Activated B cell treated with CpG ODN at 0.5 μM for 24 hours (primary cell): ENCODE data around the gene ANKRD11. TPM values are rescaled to one million over a fixed set of nuclear protein-coding genes. Genes with fewer than 3 reads are reported as not detected.
"Not testable (repeated sequence)": the region's sequence is repeated elsewhere in the genome, so short reads cannot be mapped to it uniquely, and the experiment has no call there.

Source experiments
- ATAC-seq: fragments of 200-7000 bp; cut with Tn5 transposase; one replicate; pipeline ENCODE4 v1.10.0; 2021; ENCODE audit warnings: low read depth, mild to moderate bottlenecking, moderate library complexity
- CTCF ChIA-PET: fragments of 350-600 bp; sonication (Branson Sonifier 250); formaldehyde crosslinking; loops from one replicate; lab custom pipeline; 2021; ENCODE audit warnings: antibody characterized with exemption; lab: Charles Lee
- POLR2A ChIA-PET: fragments of 350-600 bp; sonication (Branson Sonifier 250); formaldehyde crosslinking; loops from one replicate; lab custom pipeline; 2021; ENCODE audit warnings: antibody characterized with exemption; lab: Charles Lee
- DNase-seq: peaks from one replicate; pipeline ENCODE4 v3.0.0; 2022
- H3K27ac Mint-ChIP-seq: one replicate; pipeline ENCODE4 v1.8.0; 2020; ENCODE audit warnings: mixed read lengths
- H3K27me3 Mint-ChIP-seq: one replicate; pipeline ENCODE4 v1.8.0; 2021; ENCODE audit warnings: mixed read lengths
- H3K36me3 Mint-ChIP-seq: one replicate; pipeline ENCODE4 v1.8.0; 2021; ENCODE audit warnings: low read depth, mixed read lengths
- H3K4me1 Mint-ChIP-seq: one replicate; pipeline ENCODE4 v1.8.0; 2021; ENCODE audit warnings: mixed read lengths
- H3K4me3 Mint-ChIP-seq: one replicate; pipeline ENCODE4 v1.8.0; 2020; ENCODE audit warnings: mild to moderate bottlenecking, mixed read lengths
- H3K9me3 Mint-ChIP-seq: one replicate; pipeline ENCODE4 v1.8.0; 2020; ENCODE audit warnings: mixed read lengths
- intact Hi-C: fragments of 100-400 bp; cut with micrococcal nuclease; formaldehyde crosslinking; loops from one replicate; pipeline ENCODE4 v1.15.1; 2024
- total RNA-seq: library from RNA; stranded (reverse); gene quantifications from 2 replicates; pipeline ENCODE4 v1.2.3, GENCODE V29; 2022
- TF ChIP-seq, protein P1 (sequence below): fragments of 200-600 bp; IDR thresholded peaks from one replicate; pipeline ENCODE4 v1.8.0; 2022; ENCODE audit warnings: antibody characterized with exemption, mild to moderate bottlenecking

The ANKRD11 gene
- total RNA-seq, 1 donor from 2014 or later = 243 TPM

DNA sequence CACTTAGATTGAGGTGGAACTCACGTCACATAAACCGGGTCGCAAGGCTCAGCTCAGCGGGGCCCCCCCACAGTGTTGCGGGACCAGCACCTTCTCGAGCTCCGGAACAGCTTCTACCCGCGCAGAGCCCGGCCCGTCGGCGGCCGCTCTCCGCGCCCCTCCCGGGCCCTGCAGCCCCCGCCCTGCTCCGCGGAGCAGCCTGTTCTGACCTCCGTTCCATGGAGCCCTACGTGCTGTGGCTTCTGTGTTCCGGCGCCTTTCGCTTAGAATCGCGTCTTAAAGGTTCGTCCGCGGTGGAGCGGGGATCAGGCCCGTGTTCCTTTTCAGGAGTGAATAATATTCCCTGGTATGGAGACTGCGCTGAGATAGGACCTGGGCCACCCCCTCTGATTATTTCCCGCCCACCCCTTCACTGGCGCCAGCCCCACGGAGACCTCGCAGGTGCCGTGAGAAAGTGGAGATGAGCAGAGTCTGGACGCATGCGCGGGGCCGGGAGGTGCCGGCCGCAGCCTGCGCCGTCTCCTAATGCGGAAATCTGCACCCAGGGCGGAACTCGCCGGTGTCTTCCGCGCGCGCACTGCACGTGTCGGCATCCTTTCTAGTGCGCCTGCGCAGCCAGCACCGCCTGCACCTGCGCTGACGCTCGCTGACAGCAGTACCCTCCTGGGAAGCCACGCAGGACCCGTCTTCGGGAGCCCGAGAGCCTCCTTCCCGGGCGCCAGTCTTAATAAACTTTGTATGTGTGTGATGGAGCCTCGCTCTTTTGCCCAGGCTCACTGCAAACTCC, 242.0 kb downstream of the ANKRD11 start:
- Mint-ChIP-seq H3K27me3 (no peaks in the 10 kb centered on the region), H3K4me3 (peak overlapping the region; percentile 56), H3K36me3 (no peaks in the 10 kb centered on the region), H3K27ac (no peak overlapping the region), H3K9me3 (peaks cover 9% of the 10 kb centered on the region), H3K4me1 (peaks cover 5% of the 10 kb centered on the region)
- TF ChIP-seq, protein P1, sequence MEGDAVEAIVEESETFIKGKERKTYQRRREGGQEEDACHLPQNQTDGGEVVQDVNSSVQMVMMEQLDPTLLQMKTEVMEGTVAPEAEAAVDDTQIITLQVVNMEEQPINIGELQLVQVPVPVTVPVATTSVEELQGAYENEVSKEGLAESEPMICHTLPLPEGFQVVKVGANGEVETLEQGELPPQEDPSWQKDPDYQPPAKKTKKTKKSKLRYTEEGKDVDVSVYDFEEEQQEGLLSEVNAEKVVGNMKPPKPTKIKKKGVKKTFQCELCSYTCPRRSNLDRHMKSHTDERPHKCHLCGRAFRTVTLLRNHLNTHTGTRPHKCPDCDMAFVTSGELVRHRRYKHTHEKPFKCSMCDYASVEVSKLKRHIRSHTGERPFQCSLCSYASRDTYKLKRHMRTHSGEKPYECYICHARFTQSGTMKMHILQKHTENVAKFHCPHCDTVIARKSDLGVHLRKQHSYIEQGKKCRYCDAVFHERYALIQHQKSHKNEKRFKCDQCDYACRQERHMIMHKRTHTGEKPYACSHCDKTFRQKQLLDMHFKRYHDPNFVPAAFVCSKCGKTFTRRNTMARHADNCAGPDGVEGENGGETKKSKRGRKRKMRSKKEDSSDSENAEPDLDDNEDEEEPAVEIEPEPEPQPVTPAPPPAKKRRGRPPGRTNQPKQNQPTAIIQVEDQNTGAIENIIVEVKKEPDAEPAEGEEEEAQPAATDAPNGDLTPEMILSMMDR = no peak
- ChIA-PET POLR2A (interaction anchor here (2.1 kb wide), 1 partner anchor 31 kb away, joined by 9 read pairs; the partner anchor contains the start of gene ZNF778), CTCF (interaction anchor here (1.1 kb wide), 1 partner anchor 8 kb away, joined by 5 read pairs; no protein-coding TSS in a partner anchor)
- ATAC-seq = no peak
- intact Hi-C loops = loop anchor here (10.0 kb wide), 1 partner anchor 1294 kb away; the partner anchor contains the start of gene BANP
- DNase-seq = no peak

DNA sequence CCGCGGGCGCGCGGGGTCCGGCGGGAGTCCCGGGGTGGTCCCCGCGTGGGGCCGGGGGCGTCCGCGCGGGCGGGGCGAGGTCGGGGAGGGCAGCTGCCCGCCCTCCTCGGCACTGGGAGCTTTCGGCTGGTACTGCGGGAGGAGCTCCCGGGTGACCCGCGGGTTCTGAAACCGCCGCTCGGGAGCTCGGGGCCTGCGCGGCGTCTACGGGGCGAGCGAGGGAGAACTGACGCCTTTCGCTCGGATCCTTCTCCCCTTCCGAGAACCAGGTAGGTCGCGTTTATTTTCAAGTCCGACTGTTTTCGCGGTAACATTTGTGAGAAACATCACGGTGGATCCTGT, 242.7 kb downstream of the ANKRD11 start:
- intact Hi-C loops = loop anchor here (1.0 to 10.0 kb wide), 4 partner anchors 243 to 1293 kb away; partner anchors contain the start of genes ANKRD11, BANP, SPG7 and TRAPPC2L
- not testable (repeated sequence) for H3K36me3 Mint-ChIP-seq

DNA sequence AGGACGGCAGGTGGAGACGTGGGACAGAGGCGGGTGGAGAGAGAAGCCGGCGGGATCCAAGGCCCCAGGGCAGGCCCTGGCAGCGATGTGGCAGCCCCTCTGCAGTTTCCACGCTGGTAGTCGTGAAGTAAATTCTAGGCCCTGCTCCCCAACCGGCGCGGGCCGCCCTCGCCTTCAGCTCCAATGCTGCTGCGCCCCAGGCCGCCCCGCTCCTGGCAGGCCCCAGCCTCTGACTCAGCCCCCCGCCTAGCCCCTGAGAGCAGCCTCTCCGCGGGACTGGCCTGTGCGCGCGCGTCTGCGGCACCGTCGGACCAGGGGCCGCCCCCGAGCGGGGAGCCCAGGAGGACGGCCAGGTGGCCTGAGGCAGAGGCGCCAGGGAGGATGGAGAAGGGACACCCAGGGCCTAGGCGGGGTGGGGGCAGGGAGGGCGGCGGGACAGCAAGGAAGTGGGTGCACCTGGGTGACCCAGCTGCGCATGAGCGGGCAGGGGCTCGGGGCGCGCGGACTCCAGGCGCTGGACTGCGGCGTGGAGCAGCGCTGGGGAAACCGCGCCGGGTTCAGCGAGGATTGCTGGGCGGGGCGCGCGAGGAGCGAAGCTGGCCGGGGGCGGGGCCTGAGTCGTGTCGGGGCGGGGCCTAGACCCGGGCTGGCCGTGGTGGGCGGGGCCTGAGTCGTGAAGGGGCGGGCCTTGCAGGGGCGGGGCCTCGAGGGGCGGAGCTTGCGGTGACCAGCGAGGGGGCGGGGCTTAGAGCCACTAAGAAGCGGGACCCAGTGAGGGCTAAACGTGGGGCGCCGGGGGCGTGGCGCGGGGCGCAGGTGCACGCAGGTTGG, 243.2 kb downstream of the ANKRD11 start:
- TF ChIP-seq, protein P1 = no peak
- H3K4me1 Mint-ChIP-seq = peaks cover 13% of the 10 kb centered on the region
- DNase-seq = peak; percentile 92
- H3K27me3 Mint-ChIP-seq = no peaks in the 10 kb centered on the region
- peaks cover 9% of the 10 kb centered on the region for H3K9me3 Mint-ChIP-seq
- peak overlapping the region; percentile 72 for H3K4me3 Mint-ChIP-seq
- ChIA-PET POLR2A (interaction anchor here (0.5 to 2.1 kb wide), 8 partner anchors 29 to 1296 kb away, joined by 3 to 9 read pairs (median 5); partner anchors contain the start of genes CHMP1A, TCF25 and ZNF778), CTCF (no interaction called here)
- peak; percentile 97 for ATAC-seq
- no peaks in the 10 kb centered on the region for H3K36me3 Mint-ChIP-seq
- H3K27ac Mint-ChIP-seq = no peak overlapping the region
- intact Hi-C loops = loop anchor here (1.0 to 10.0 kb wide), 4 partner anchors 243 to 1292 kb away; partner anchors contain the start of genes ANKRD11, BANP, SPG7 and TRAPPC2L

More for the DNA sequence above, 242.7 kb downstream of the ANKRD11 start:
- DNase-seq, H3K27me3 Mint-ChIP-seq, H3K27ac Mint-ChIP-seq, CTCF ChIA-PET, H3K9me3 Mint-ChIP-seq: not testable (repeated sequence)
- Mint-ChIP-seq H3K4me3 (peak overlapping the region; percentile 72), H3K4me1 (peaks cover 11% of the 10 kb centered on the region)
- peak; percentile 42 for ATAC-seq
- POLR2A ChIA-PET = interaction anchor here (0.5 to 2.1 kb wide), 7 partner anchors 30 to 626 kb away, joined by 3 to 9 read pairs (median 5); partner anchors contain the start of genes CHMP1A, TCF25 and ZNF778

DNA sequence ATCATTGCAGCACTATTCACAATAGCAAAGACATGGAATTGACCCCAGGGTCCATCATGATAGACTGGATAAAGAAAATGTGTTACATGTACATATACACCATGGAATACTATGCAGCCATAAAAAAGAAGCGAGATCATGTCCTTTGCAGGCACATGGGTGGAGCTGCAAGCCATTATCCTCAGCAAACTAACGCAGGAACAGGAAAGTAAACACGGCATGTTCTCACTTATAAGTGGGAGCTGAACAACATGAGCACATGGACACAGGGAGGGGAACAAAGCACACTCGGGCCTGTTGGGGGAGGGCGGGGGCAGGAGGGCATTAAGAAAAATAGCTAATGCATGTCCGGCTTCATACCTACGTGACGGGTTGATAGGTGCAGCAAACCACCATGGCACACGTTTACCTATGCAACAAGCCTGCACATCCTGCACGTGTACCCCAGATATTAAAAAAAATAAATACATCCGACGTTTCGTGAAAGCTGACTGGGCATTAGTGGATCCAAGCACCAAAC, 243.9 kb downstream of the ANKRD11 start:
- Mint-ChIP-seq H3K4me1 (peaks cover 17% of the 10 kb centered on the region), H3K27me3 (no peaks in the 10 kb centered on the region), H3K4me3 (peak overlapping the region; percentile 56), H3K36me3 (no peaks in the 10 kb centered on the region), H3K9me3 (peaks cover 9% of the 10 kb centered on the region), H3K27ac (no peak overlapping the region)
- no peak for ATAC-seq
- CTCF ChIA-PET = no interaction called here
- DNase-seq = no peak
- TF ChIP-seq, protein P1 = no peak
- POLR2A ChIA-PET = interaction anchor here (0.6 to 2.1 kb wide), 3 partner anchors 29 to 1296 kb away, joined by 3 to 9 read pairs (median 5); partner anchors contain the start of gene ZNF778
- intact Hi-C loops = loop anchor here (10.0 kb wide), 1 partner anchor 1292 kb away; the partner anchor contains the start of gene BANP

DNA sequence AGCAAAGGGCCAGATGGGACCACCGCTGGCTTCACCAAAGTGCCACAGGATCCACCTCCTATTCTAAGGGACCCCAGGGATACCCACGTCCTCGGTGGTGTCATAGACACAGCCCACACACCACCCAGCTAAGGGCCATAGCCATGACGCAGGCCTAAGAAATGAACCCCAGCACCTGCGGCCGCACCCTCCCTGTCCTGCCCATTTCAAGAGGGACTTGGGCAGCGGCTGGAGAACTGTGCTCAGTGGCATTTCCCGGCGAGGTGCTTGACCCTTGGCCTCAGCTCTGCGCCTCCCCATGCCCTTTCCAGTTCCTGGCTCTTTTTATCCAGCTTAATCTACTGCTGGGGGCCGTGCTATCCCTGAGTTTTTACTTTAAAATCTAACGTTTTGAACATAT, 245.6 kb downstream of the ANKRD11 start:
- Mint-ChIP-seq H3K4me3 (no peak overlapping the region), H3K9me3 (peaks cover under 1% of the 10 kb centered on the region), H3K27ac (no peak overlapping the region), H3K36me3 (peaks cover 3% of the 10 kb centered on the region), H3K27me3 (no peaks in the 10 kb centered on the region), H3K4me1 (peaks cover 30% of the 10 kb centered on the region)
- ATAC-seq (no peak), DNase-seq (no peak)
- intact Hi-C loops = loop anchor here (5.0 to 10.0 kb wide), 2 partner anchors 478 to 1290 kb away; partner anchors contain the start of genes BANP, VPS9D1 and ZNF276
- TF ChIP-seq, protein P1 = no peak
- ChIA-PET CTCF (no interaction called here), POLR2A (no interaction called here)

DNA sequence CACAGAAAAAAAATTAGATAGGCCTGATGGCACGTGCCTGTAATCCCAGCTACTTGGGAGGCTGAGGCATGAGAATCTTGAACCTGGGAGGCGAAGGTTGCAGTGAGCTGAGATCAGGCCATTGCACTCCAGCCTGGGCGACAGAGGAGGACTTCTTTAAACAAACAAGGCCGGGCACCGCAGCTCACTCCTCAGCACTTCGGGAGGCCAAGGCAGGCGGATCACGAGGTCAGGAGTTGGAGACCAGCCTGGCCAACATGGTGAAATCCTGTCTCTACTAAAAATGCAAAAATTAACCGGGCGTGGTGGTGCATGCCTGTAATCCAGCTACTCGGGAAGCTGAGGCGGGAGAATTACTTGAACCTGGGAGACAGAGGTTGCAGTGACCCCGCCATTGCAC, 246.1 kb downstream of the ANKRD11 start:
- POLR2A ChIA-PET, H3K9me3 Mint-ChIP-seq, H3K27me3 Mint-ChIP-seq, DNase-seq, CTCF ChIA-PET, ATAC-seq, H3K4me3 Mint-ChIP-seq, H3K27ac Mint-ChIP-seq, H3K36me3 Mint-ChIP-seq: not testable (repeated sequence)
- H3K4me1 Mint-ChIP-seq = peaks cover 31% of the 10 kb centered on the region
- intact Hi-C loops = loop anchor here (5.0 to 10.0 kb wide), 2 partner anchors 478 to 1289 kb away; partner anchors contain the start of genes BANP, VPS9D1 and ZNF276
